Breast epithelium (tissue), 4 donors: ENCODE measurements around the gene UGT1A3. TPM values are rescaled to one million over a fixed set of nuclear protein-coding genes. Genes with fewer than 3 reads are reported as not detected.

Experiments used
- DNase-seq, 2 donors: peaks; one replicate each; pipeline ENCODE4 v3.0.0-alpha.2; 2019; ENCODE audit warnings: low spot score in 2 of 2
- H3K27ac ChIP-seq, 2 donors: fragments of 200-600 bp; sonication (generic) in 1 of 2; one replicate each; pipeline ENCODE4 v1.5.1; 2016 to 2019; ENCODE audit warnings: mild to moderate bottlenecking in 1 of 2
- H3K27me3 ChIP-seq, 2 donors: fragments of 200-600 bp; sonication (generic) in 1 of 2; one replicate each; pipeline versions ENCODE4 v1.5.1 to v1.6.0; 2017 to 2019; ENCODE audit warnings: control low read depth in 1 of 2, mild to moderate bottlenecking in 1 of 2
- H3K36me3 ChIP-seq: fragments of 200-600 bp; one replicate; pipeline ENCODE4 v1.5.1; 2019
- H3K4me1 ChIP-seq, 2 donors: fragments of 200-600 bp; sonication (generic); one replicate each; pipeline ENCODE4 v1.5.1; 2016 to 2019; ENCODE audit warnings: control low read depth in 1 of 2
- H3K4me3 ChIP-seq, 3 donors: fragments of 200-600 bp; sonication (generic); 1 replicate in 2 of 3; 2 replicates in 1 of 3; pipeline ENCODE4 v1.5.1; 2016 to 2019; ENCODE audit warnings: mild to moderate bottlenecking in 3 of 3, moderate library complexity in 2 of 3
- H3K9me3 ChIP-seq, 2 donors: fragments of 200-600 bp; sonication (generic) in 1 of 2; one replicate each; pipeline ENCODE4 v1.5.1; 2016 to 2019; ENCODE audit warnings: control low read depth in 1 of 2
- POLR2A ChIP-seq: fragments of 450-650 bp; IDR thresholded peaks from one replicate; pipeline ENCODE4 v1.6.1; 2016; ENCODE audit warnings: antibody characterized with exemption, mild to moderate bottlenecking, moderate library complexity
- POLR2AphosphoS5 ChIP-seq, 3 donors: sonication (generic); formaldehyde crosslinking; IDR thresholded peaks; one replicate each; pipeline ENCODE4 v1.6.1; 2017; ENCODE audit warnings: antibody characterized with exemption in 3 of 3
- intact Hi-C: fragments of 100-400 bp; cut with DNase I; formaldehyde crosslinking; loops from one replicate; pipeline ENCODE4 v1.15.1; 2023; ENCODE audit warnings: low total_unique reads
- total RNA-seq, 3 donors: library from RNA; depleted of rRNA; stranded (reverse); fragments of >200 nt; gene quantifications; one replicate each; pipeline ENCODE4 v1.1.0, GENCODE V29; 2016
- TF ChIP-seq, protein P1 (sequence below), 3 donors: fragments of 450-650 bp; IDR thresholded peaks; one replicate each; pipeline ENCODE4 v1.5.1; 2016 to 2017; ENCODE audit warnings: antibody characterized with exemption in 3 of 3, mild to moderate bottlenecking in 3 of 3, moderate library complexity in 3 of 3

The UGT1A3 gene
- total RNA-seq, 3 donors from 2014 or later = 0.16 TPM; not detected in 2

DNA sequence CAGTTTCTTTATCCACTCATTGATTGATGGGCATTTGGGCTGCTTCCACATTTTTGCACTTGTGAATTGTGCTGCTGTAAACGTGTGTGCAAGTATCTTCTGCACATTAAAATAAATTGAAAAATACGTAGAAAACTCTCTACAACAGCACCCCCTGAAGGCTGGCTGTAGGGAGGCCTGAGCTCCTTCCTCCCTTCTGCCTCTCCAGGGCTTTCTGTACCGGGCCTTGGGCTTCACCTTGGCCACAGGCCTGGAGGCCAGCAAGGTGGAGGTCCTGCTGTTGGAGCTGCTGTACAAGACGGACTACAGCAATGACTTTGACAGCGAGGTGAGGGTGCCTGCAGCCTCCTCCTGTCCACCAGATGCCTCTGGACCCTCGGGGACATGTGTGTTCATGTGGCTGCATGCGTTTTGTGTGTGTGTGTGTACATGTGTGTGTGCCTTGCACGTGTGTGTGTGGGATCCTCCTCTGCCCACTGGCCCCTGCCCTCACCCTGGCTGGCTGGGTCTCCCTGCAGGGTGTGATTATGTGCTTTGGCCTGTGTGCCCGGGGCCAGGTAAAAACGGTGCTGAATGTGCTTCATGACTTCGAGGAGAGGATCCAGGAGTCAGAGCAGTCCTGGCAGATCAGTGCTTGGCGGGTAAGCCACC is 78.5 kb downstream of the UGT1A3 start:
- Histone ChIP-seq H3K4me3 (no peak overlapping the region), H3K27me3 (no peaks in the 10 kb centered on the region), H3K36me3 (no peaks in the 10 kb centered on the region), H3K9me3 (no peaks in the 10 kb centered on the region), H3K27ac (no peak overlapping the region), H3K4me1 (no peaks in the 10 kb centered on the region)
- intact Hi-C loops = no loop called here
- TF ChIP-seq, protein P1, sequence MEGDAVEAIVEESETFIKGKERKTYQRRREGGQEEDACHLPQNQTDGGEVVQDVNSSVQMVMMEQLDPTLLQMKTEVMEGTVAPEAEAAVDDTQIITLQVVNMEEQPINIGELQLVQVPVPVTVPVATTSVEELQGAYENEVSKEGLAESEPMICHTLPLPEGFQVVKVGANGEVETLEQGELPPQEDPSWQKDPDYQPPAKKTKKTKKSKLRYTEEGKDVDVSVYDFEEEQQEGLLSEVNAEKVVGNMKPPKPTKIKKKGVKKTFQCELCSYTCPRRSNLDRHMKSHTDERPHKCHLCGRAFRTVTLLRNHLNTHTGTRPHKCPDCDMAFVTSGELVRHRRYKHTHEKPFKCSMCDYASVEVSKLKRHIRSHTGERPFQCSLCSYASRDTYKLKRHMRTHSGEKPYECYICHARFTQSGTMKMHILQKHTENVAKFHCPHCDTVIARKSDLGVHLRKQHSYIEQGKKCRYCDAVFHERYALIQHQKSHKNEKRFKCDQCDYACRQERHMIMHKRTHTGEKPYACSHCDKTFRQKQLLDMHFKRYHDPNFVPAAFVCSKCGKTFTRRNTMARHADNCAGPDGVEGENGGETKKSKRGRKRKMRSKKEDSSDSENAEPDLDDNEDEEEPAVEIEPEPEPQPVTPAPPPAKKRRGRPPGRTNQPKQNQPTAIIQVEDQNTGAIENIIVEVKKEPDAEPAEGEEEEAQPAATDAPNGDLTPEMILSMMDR (IDR thresholded peaks at IDR 0.05) = no peak
- TF ChIP-seq POLR2AphosphoS5 (IDR thresholded peaks at IDR 0.05) (no peak), POLR2A (no peak)
- DNase-seq = no peak

GRCh38 chr2:233807966-233808935 is 79.4 kb downstream of the UGT1A3 start:
- H3K9me3 ChIP-seq = no peaks in the 10 kb centered on the region
- no peak for DNase-seq
- no peaks in the 10 kb centered on the region for H3K36me3 ChIP-seq
- H3K4me3 ChIP-seq = no peak overlapping the region
- TF ChIP-seq, protein P1 (IDR thresholded peaks at IDR 0.05) = no peak
- TF ChIP-seq POLR2AphosphoS5 (IDR thresholded peaks at IDR 0.05) (no peak), POLR2A (no peak)
- no peaks in the 10 kb centered on the region for H3K4me1 ChIP-seq
- no peaks in the 10 kb centered on the region for H3K27me3 ChIP-seq
- H3K27ac ChIP-seq = no peak overlapping the region
- intact Hi-C loops = no loop called here

DNA sequence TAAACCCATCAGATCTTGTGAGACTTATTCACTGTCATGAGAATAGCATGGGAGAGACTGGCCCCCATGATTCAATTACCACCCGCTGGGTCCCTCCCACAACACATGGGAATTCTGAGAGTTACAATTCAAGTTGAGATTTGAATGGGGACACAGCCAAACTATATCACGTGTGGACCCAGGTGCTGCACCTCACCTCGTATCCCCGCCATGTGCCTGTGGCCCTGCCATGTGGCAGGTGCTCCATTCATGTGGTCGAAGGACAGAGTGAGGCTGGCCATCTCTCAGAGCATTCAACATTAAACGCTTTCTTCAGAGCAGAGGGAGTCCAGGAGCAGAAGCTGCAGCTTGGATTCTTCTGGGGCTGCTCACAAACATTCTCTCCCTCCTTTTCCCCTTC is 81.5 kb downstream of the UGT1A3 start:
- TF ChIP-seq POLR2AphosphoS5 (IDR thresholded peaks at IDR 0.05) = no peak
- TF ChIP-seq POLR2A = no peak
- no peak for DNase-seq
- no peaks in the 10 kb centered on the region for H3K4me1 ChIP-seq
- H3K36me3 ChIP-seq = no peaks in the 10 kb centered on the region
- no peak overlapping the region for H3K27ac ChIP-seq
- no peak overlapping the region for H3K4me3 ChIP-seq
- H3K27me3 ChIP-seq = no peaks in the 10 kb centered on the region
- intact Hi-C loops = no loop called here
- H3K9me3 ChIP-seq = no peaks in the 10 kb centered on the region

GRCh38 chr2:233811087-233811486 is 82.2 kb downstream of the UGT1A3 start:
- Histone ChIP-seq H3K9me3 (no peaks in the 10 kb centered on the region), H3K4me1 (no peaks in the 10 kb centered on the region), H3K36me3 (no peaks in the 10 kb centered on the region), H3K27me3 (no peaks in the 10 kb centered on the region), H3K4me3 (no peak overlapping the region), H3K27ac (no peak overlapping the region)
- DNase-seq = no peak
- intact Hi-C loops = no loop called here
- no peak for TF ChIP-seq POLR2AphosphoS5 (IDR thresholded peaks at IDR 0.05)
- no peak for TF ChIP-seq POLR2A
- TF ChIP-seq, protein P1 (IDR thresholded peaks at IDR 0.05) = no peak

DNA sequence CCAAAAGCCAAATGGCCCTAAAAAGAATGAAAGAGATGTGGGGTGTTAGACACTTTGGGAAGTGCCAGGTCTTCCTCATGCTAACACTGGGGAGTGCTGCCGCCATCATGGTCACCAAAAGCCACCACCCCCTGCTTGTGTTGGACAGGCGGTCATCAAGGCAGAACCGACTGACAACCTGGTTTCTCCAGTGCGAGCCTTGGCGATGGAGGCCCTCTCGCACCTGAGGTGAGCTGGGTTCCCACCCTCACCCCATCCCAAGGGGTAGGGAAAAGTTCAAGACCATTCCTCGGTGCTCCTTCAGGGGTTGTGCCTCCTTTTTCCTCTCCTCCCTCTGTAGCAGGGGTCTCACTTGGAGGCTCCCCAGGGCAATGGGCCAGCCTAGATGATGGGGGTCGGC is 82.9 kb downstream of the UGT1A3 start:
- Histone ChIP-seq H3K9me3 (no peaks in the 10 kb centered on the region), H3K4me3 (no peak overlapping the region), H3K27ac (no peak overlapping the region), H3K4me1 (no peaks in the 10 kb centered on the region), H3K36me3 (no peaks in the 10 kb centered on the region), H3K27me3 (no peaks in the 10 kb centered on the region)
- intact Hi-C loops = no loop called here
- DNase-seq = no peak
- TF ChIP-seq, protein P1 (IDR thresholded peaks at IDR 0.05) = no peak
- TF ChIP-seq POLR2A = no peak
- no peak for TF ChIP-seq POLR2AphosphoS5 (IDR thresholded peaks at IDR 0.05)
